Effector CD8-positive, alpha-beta T cell (primary cell): ENCODE data around the gene RCC2.
"Not testable (repeated sequence)": the region's sequence is repeated elsewhere in the genome, so short reads cannot be mapped to it uniquely, and the experiment has no call there.

ENCODE experiments used
- DNase-seq: peaks from one replicate; lab custom pipeline; 2025; lab: John Stamatoyannopoulos, UW
- total RNA-seq, 4 experiments: gene quantifications; one replicate each; lab custom pipeline; 2026; lab: John Stamatoyannopoulos, UW

Gene RCC2
- 148 to 208 (median 170) reads per million in 4 experiments for total RNA-seq

- DNase-seq: peak; percentile 61
Observed at GRCh38 chr1:17439250-17440073, at the start of gene RCC2. Gene RCC2 (minus strand): TSS chr1:17439677. CDS start chr1:17438514, 1,163 bp downstream.

- DNase-seq: no peak
Observed at GRCh38 chr1:17486242-17486641, 46.8 kb upstream of the RCC2 start.

GRCh38 chr1:17485281-17485680, 45.8 kb upstream of the RCC2 start:
- DNase-seq: no peak

GRCh38 chr1:17481981-17482380, 42.5 kb upstream of the RCC2 start:
- DNase-seq: not testable (repeated sequence)

- no peak for DNase-seq
Observed at GRCh38 chr1:17480846-17481245, 41.4 kb upstream of the RCC2 start.

GRCh38 chr1:17475752-17476151, 36.3 kb upstream of the RCC2 start:
- DNase-seq: no peak

- not testable (repeated sequence) for DNase-seq
Observed at GRCh38 chr1:17474836-17475555, 35.5 kb upstream of the RCC2 start.

- DNase-seq: no peak
Observed at GRCh38 chr1:17472814-17473213, 33.3 kb upstream of the RCC2 start.

- no peak for DNase-seq
Observed at GRCh38 chr1:17471393-17471792, 31.9 kb upstream of the RCC2 start.

- no peak for DNase-seq
Observed at GRCh38 chr1:17470021-17470799, 30.7 kb upstream of the RCC2 start.

GRCh38 chr1:17468357-17469265, 29.1 kb upstream of the RCC2 start:
- not testable (repeated sequence) for DNase-seq

GRCh38 chr1:17466359-17466758, 26.9 kb upstream of the RCC2 start:
- no peak for DNase-seq

- DNase-seq: no peak
Observed at GRCh38 chr1:17465228-17465627, 25.8 kb upstream of the RCC2 start.

- no peak for DNase-seq
Observed at GRCh38 chr1:17463991-17464390, 24.5 kb upstream of the RCC2 start.

GRCh38 chr1:17462669-17463068, 23.2 kb upstream of the RCC2 start:
- no peak for DNase-seq

GRCh38 chr1:17460219-17460618, 20.7 kb upstream of the RCC2 start:
- DNase-seq: no peak

GRCh38 chr1:17458794-17459193, 19.3 kb upstream of the RCC2 start:
- no peak for DNase-seq

- DNase-seq: no peak
Observed at GRCh38 chr1:17452686-17453085, 13.2 kb upstream of the RCC2 start.

- DNase-seq: not testable (repeated sequence)
Observed at GRCh38 chr1:17452203-17452602, 12.7 kb upstream of the RCC2 start.

- DNase-seq: no peak
Observed at GRCh38 chr1:17451731-17452130, 12.3 kb upstream of the RCC2 start.

GRCh38 chr1:17447501-17447992, 8.1 kb upstream of the RCC2 start:
- no peak for DNase-seq
